ENCODE data around the gene OSTC.

Gene OSTC

GRCh38 chr4:108650212-108651013 lies at the start of gene OSTC:
TSS of gene OSTC (plus strand) at chr4:108650599. CDS start at chr4:108650656, 57 bp downstream.
- peak; percentile 97 for DNase-seq (ENCODE audit: low read depth)

GRCh38 chr4:108601106-108601505 lies 49.3 kb upstream of the OSTC start:
- DNase-seq (ENCODE audit: low read depth), result no peak

GRCh38 chr4:108601532-108601931 lies 48.9 kb upstream of the OSTC start:
- DNase-seq (ENCODE audit: low read depth), result no peak

GRCh38 chr4:108602163-108602562 lies 48.2 kb upstream of the OSTC start:
- no peak for DNase-seq (ENCODE audit: low read depth)

GRCh38 chr4:108607079-108607815 lies 43.2 kb upstream of the OSTC start:
- DNase-seq (ENCODE audit: low read depth), result no peak

GRCh38 chr4:108611365-108611764 lies 39.0 kb upstream of the OSTC start:
- peak; percentile 18 for DNase-seq (ENCODE audit: low read depth)

GRCh38 chr4:108612365-108612764 lies 38.0 kb upstream of the OSTC start:
- DNase-seq (ENCODE audit: low read depth), result no peak

- no peak for DNase-seq (ENCODE audit: low read depth)
Observed at GRCh38 chr4:108619372-108620100, 30.9 kb upstream of the OSTC start.

GRCh38 chr4:108620101-108620932 lies 30.1 kb upstream of the OSTC start, which contains the start of gene RPL34:
TSS of gene RPL34 (plus strand) at chr4:108620576. CDS start at chr4:108621960, 1,384 bp downstream.
- peak; percentile 99 for DNase-seq (ENCODE audit: low read depth)

- DNase-seq (ENCODE audit: low read depth), result no peak
Observed at GRCh38 chr4:108620933-108621905, 29.2 kb upstream of the OSTC start.

- DNase-seq (ENCODE audit: low read depth), result no peak
Observed at GRCh38 chr4:108622022-108622421, 28.4 kb upstream of the OSTC start.

GRCh38 chr4:108622828-108623227 lies 27.6 kb upstream of the OSTC start:
- no peak for DNase-seq (ENCODE audit: low read depth)

GRCh38 chr4:108624263-108625056 lies 25.9 kb upstream of the OSTC start:
- peak; percentile 11 for DNase-seq (ENCODE audit: low read depth)

GRCh38 chr4:108626056-108626455 lies 24.3 kb upstream of the OSTC start:
- DNase-seq (ENCODE audit: low read depth), result no peak

- peak; percentile 36 for DNase-seq (ENCODE audit: low read depth)
Observed at GRCh38 chr4:108628411-108628810, 22.0 kb upstream of the OSTC start.

- no peak for DNase-seq (ENCODE audit: low read depth)
Observed at GRCh38 chr4:108635070-108635655, 15.2 kb upstream of the OSTC start.

- no peak for DNase-seq (ENCODE audit: low read depth)
Observed at GRCh38 chr4:108636246-108636645, 14.2 kb upstream of the OSTC start.

- DNase-seq (ENCODE audit: low read depth), result no peak
Observed at GRCh38 chr4:108637856-108638255, 12.5 kb upstream of the OSTC start.

GRCh38 chr4:108644237-108644636 lies 6.2 kb upstream of the OSTC start:
- DNase-seq (ENCODE audit: low read depth), result peak; percentile 65

Measured in iris pigment epithelial cell (primary cell).